ENCODE results near the gene CTNNAL1.
"Not testable (repeated sequence)": the region's sequence is repeated elsewhere in the genome, so short reads cannot be mapped to it uniquely, and the experiment has no call there.

Gene CTNNAL1

DNA sequence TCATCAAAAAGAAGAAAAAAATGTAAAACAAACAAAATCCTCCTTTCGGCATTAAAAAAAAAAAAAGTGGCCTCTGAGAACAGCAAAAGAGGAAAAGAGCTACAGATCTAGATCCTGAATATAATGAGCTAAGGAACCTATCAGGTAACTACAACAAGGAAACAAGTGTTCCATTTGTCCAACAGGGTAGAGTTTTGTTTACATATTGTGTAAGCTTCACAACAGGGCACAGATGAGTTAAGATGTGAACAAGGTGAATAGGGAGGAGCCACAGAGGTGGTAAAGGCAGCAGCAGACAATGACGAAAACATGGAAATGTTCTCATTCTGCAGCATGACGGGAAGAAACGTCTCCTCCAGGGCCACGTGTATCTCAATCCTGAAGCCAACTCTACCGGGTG lies 93.8 kb downstream of the CTNNAL1 start:
- peaks cover 88% of the 10 kb centered on the region for H3K36me3 ChIP-seq (ENCODE audit: insufficient read depth, low read depth, low read length)
- no peak overlapping the region for H3K27ac ChIP-seq (ENCODE audit: low read length)
- H3K4me1 ChIP-seq (ENCODE audit: insufficient read depth, low read length) = no peaks in the 10 kb centered on the region
- H3K4me3 ChIP-seq (ENCODE audit: low read length) = no peak overlapping the region
- H3K9me3 ChIP-seq (ENCODE audit: insufficient read depth, low read depth, low read length) = no peaks in the 10 kb centered on the region
- no peak overlapping the region for H3K9ac ChIP-seq (ENCODE audit: low read depth, low read length)
- no peaks in the 10 kb centered on the region for H3K27me3 ChIP-seq (ENCODE audit: insufficient read depth, low read length)

DNA sequence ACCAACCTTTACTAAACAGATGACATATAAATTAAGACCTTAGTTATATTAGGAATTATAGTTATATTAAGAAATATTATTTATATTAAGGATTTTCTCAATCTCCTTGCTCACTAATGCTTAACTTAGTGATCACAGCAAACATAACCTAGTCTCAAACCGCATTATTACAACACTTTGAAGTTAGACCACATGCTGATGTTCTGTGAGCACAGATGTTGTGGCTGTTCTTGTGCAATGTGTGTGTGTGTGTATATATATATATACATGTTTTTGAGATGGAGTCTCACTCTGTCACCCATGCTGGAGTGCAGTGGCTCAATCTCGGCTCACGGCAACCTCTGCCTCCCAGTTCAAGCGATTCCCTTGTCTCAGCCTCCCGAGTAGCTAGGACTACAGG lies 99.9 kb downstream of the CTNNAL1 start:
- H3K4me1 ChIP-seq (ENCODE audit: insufficient read depth, low read length) = no peaks in the 10 kb centered on the region
- H3K27me3 ChIP-seq (ENCODE audit: insufficient read depth, low read length) = no peaks in the 10 kb centered on the region
- H3K9ac ChIP-seq (ENCODE audit: low read depth, low read length) = no peak overlapping the region
- no peak overlapping the region for H3K27ac ChIP-seq (ENCODE audit: low read length)
- peaks cover 88% of the 10 kb centered on the region for H3K36me3 ChIP-seq (ENCODE audit: insufficient read depth, low read depth, low read length)
- no peaks in the 10 kb centered on the region for H3K9me3 ChIP-seq (ENCODE audit: insufficient read depth, low read depth, low read length)
- no peak overlapping the region for H3K4me3 ChIP-seq (ENCODE audit: low read length)

DNA sequence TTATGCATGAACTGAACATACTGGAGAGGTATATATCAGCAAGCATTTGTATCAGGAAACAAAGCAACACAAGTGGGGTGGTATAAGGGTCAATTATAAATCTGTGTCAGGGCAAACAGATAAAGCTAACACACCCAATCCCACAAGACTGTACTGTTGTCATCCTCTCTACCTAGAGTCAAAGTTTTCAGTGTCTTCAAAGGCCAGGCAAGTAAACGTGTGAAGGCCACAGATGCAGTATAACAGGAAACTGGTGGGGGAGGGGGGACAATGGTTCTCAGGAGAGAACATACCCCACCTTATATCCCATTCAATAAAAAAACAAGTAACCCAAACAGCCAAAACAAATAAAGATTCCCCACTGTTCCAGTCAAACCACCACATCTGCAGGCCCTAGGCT lies 101.5 kb downstream of the CTNNAL1 start:
- Histone ChIP-seq H3K27ac (ENCODE audit: low read length) (no peak overlapping the region), H3K4me3 (ENCODE audit: low read length) (no peak overlapping the region), H3K4me1 (ENCODE audit: insufficient read depth, low read length) (no peaks in the 10 kb centered on the region), H3K27me3 (ENCODE audit: insufficient read depth, low read length) (no peaks in the 10 kb centered on the region), H3K9ac (ENCODE audit: low read depth, low read length) (no peak overlapping the region), H3K36me3 (ENCODE audit: insufficient read depth, low read depth, low read length) (peaks cover 91% of the 10 kb centered on the region), H3K9me3 (ENCODE audit: insufficient read depth, low read depth, low read length) (no peaks in the 10 kb centered on the region)

DNA sequence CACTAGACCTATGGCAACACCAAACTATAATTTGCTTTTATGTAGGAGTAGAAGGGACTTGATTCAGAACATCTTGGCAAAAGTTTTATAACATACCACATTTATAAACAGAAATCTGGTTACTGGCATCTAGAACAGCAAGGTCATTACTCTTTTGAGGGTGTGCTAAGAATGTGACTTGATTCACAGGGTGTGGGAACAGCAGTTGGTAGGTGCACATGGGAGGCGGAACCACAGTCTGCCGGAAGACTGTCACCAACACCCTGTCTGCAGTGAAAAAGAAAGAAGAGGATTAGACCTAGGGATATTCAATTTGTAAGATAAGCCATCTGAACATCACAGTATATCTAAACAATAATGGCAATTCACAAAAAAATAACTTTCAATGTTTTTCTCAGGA lies 102.4 kb downstream of the CTNNAL1 start:
- Histone ChIP-seq H3K4me1 (ENCODE audit: insufficient read depth, low read length) (no peaks in the 10 kb centered on the region), H3K4me3 (ENCODE audit: low read length) (no peak overlapping the region), H3K9ac (ENCODE audit: low read depth, low read length) (no peak overlapping the region), H3K9me3 (ENCODE audit: insufficient read depth, low read depth, low read length) (no peaks in the 10 kb centered on the region), H3K27ac (ENCODE audit: low read length) (no peak overlapping the region), H3K27me3 (ENCODE audit: insufficient read depth, low read length) (no peaks in the 10 kb centered on the region), H3K36me3 (ENCODE audit: insufficient read depth, low read depth, low read length) (peaks cover 91% of the 10 kb centered on the region)

DNA sequence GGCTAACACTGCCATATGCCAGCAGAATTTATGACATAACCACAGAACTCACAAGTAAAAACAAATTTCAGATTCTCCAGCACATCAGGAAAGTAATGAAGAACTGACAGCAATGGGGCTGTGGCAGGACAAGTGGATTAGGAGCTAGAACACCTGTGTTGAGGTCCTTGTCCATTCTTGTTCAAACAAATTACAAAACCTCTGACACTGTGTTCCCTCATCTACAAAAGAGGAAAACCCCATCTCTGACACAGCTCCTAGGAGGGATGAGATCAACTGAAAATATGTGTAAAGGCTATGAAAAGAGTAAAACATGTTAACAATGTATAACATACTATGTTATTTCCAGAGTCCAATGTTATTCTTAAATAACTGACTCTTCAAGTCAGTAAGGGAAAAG lies 102.9 kb downstream of the CTNNAL1 start:
- H3K4me1 ChIP-seq (ENCODE audit: insufficient read depth, low read length) = no peaks in the 10 kb centered on the region
- no peak overlapping the region for H3K4me3 ChIP-seq (ENCODE audit: low read length)
- peaks cover 91% of the 10 kb centered on the region for H3K36me3 ChIP-seq (ENCODE audit: insufficient read depth, low read depth, low read length)
- H3K9ac ChIP-seq (ENCODE audit: low read depth, low read length) = no peak overlapping the region
- no peaks in the 10 kb centered on the region for H3K9me3 ChIP-seq (ENCODE audit: insufficient read depth, low read depth, low read length)
- H3K27ac ChIP-seq (ENCODE audit: low read length) = no peak overlapping the region
- no peaks in the 10 kb centered on the region for H3K27me3 ChIP-seq (ENCODE audit: insufficient read depth, low read length)

DNA sequence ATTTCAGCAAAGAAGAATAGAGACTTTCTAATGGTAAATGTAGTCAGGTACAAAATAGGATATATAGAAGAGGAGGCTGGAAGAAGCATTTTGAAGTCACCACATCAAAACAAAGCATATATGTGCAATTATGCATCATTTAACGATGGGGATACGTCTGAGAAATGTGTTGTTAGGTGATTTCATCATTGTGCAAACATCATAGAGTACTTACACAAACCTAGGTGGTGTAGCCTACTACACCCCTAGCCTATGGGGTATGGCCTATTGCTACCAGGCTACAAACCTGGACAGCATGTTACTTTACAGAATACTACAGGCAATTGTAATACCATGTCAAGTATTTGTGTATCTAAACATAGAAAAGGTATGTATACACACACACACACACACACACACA lies 107.8 kb downstream of the CTNNAL1 start:
- Histone ChIP-seq H3K27me3 (ENCODE audit: insufficient read depth, low read length) (no peaks in the 10 kb centered on the region), H3K9ac (ENCODE audit: low read depth, low read length) (no peak overlapping the region), H3K4me1 (ENCODE audit: insufficient read depth, low read length) (no peaks in the 10 kb centered on the region), H3K9me3 (ENCODE audit: insufficient read depth, low read depth, low read length) (no peaks in the 10 kb centered on the region), H3K4me3 (ENCODE audit: low read length) (no peak overlapping the region), H3K36me3 (ENCODE audit: insufficient read depth, low read depth, low read length) (peaks cover 98% of the 10 kb centered on the region), H3K27ac (ENCODE audit: low read length) (no peak overlapping the region)

DNA sequence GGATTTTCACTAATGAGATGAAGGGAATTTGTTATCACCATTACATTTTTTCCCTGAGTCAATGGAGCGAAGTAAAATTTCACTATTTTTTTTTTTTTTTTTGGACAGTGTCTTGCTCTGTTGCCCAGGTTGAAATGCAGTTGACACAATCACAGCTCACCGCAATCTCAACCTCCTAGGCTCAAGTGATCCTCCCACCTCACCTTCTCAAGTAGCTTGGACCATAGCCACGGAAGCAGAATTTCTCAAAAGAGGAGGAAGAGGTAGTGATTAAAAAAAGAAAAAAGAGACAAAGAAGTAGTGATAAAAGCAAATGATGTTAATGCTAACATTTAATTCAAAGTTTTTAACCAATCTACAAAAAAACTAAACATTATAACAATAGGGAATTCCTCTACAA lies 109.1 kb downstream of the CTNNAL1 start:
- H3K4me1 ChIP-seq (ENCODE audit: insufficient read depth, low read length) = no peaks in the 10 kb centered on the region
- H3K27ac ChIP-seq (ENCODE audit: low read length) = no peak overlapping the region
- H3K36me3 ChIP-seq (ENCODE audit: insufficient read depth, low read depth, low read length) = peaks cover 98% of the 10 kb centered on the region
- no peak overlapping the region for H3K4me3 ChIP-seq (ENCODE audit: low read length)
- no peaks in the 10 kb centered on the region for H3K27me3 ChIP-seq (ENCODE audit: insufficient read depth, low read length)
- H3K9me3 ChIP-seq (ENCODE audit: insufficient read depth, low read depth, low read length) = no peaks in the 10 kb centered on the region
- no peak overlapping the region for H3K9ac ChIP-seq (ENCODE audit: low read depth, low read length)

DNA sequence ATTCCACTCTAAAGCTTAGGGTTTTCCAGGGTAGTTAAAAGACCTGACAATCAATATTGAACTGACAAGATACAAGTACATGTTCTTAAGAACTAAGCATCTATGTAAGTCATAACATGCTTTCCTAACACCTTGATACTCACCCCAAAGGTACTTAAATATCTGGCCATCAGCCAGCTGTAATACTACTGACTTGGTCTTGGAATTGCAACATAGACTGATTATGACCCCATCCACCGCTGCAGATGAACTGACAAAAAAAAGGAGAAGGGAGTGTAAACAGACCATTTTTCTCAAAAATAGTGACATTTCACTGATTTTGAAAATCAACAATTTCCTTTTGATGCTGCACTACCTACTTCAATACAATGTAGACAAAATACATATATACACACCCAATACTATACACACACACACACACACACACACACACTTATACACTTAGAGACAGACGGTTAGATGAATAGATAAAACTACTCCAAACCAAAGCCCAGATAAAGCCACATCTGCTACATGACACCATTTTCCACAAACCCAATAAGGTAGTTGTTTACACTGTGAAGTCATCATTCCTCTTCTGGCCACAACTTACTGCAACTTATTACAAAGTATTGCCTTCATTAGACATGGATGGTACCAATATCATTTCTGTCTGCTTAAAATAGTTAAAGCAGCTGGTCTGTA lies 109.7 kb downstream of the CTNNAL1 start:
- Histone ChIP-seq H3K4me3 (ENCODE audit: low read length) (no peak overlapping the region), H3K9me3 (ENCODE audit: insufficient read depth, low read depth, low read length) (no peaks in the 10 kb centered on the region), H3K27ac (ENCODE audit: low read length) (no peak overlapping the region), H3K27me3 (ENCODE audit: insufficient read depth, low read length) (no peaks in the 10 kb centered on the region), H3K4me1 (ENCODE audit: insufficient read depth, low read length) (no peaks in the 10 kb centered on the region), H3K9ac (ENCODE audit: low read depth, low read length) (no peak overlapping the region), H3K36me3 (ENCODE audit: insufficient read depth, low read depth, low read length) (peaks cover 98% of the 10 kb centered on the region)

DNA sequence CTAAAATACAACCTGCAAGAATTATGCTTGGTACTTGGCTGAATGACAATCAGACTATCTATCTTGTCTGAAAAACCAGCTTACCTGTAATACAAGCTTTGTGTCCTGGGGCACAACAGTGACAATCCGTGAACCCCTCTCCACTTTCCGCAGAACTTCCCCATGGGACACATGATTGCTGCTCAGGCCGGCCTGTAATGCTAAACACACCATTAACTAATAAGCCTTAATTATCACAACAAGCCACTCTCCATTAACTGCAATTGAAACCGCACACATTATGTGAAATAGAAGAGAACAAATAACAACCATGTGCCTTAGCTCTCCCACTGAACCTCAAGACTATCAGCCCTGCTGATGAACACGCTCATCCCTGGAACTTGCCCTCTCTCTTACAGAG lies 113.1 kb downstream of the CTNNAL1 start:
- H3K9ac ChIP-seq (ENCODE audit: low read depth, low read length) = no peak overlapping the region
- H3K4me1 ChIP-seq (ENCODE audit: insufficient read depth, low read length) = no peaks in the 10 kb centered on the region
- no peak overlapping the region for H3K4me3 ChIP-seq (ENCODE audit: low read length)
- H3K27ac ChIP-seq (ENCODE audit: low read length) = no peak overlapping the region
- no peaks in the 10 kb centered on the region for H3K27me3 ChIP-seq (ENCODE audit: insufficient read depth, low read length)
- H3K36me3 ChIP-seq (ENCODE audit: insufficient read depth, low read depth, low read length) = peaks cover 98% of the 10 kb centered on the region
- no peaks in the 10 kb centered on the region for H3K9me3 ChIP-seq (ENCODE audit: insufficient read depth, low read depth, low read length)

DNA sequence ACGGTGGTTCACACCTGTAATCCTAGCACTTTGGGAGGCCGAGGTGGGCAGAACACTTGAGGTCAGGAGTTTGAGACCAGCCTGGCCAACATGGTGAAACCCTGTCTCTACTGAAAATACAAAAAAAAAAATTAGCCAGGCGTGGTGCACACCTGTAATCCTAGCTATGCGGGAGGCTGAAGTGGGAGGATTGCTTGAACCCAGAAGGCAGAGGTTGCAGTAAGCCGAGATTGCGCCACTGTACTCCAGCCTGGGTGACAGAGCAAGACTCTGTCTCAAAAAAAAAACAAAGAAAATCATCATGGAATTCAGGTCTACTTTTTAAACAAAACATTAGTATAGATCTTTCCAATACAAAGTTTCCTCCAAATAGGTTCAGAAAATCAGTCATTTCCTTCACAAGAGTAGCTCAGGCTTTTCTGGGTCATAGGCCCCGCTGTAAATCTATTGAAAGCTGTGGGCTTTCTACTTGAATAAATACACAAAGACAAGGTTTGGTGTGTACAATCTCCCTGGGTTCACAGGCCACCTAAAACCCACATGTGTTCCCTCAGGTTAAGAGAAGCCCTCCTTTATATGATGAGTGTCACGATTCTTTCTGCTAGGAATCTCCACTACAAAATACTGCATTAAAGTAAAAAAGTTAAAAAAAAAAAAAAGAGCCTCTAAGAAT lies 114.1 kb downstream of the CTNNAL1 start:
- H3K9ac ChIP-seq (ENCODE audit: low read depth, low read length); H3K27me3 ChIP-seq (ENCODE audit: insufficient read depth, low read length); H3K9me3 ChIP-seq (ENCODE audit: insufficient read depth, low read depth, low read length); H3K4me3 ChIP-seq (ENCODE audit: low read length); H3K4me1 ChIP-seq (ENCODE audit: insufficient read depth, low read length); H3K27ac ChIP-seq (ENCODE audit: low read length): not testable (repeated sequence)
- H3K36me3 ChIP-seq (ENCODE audit: insufficient read depth, low read depth, low read length) = peaks cover 97% of the 10 kb centered on the region

DNA sequence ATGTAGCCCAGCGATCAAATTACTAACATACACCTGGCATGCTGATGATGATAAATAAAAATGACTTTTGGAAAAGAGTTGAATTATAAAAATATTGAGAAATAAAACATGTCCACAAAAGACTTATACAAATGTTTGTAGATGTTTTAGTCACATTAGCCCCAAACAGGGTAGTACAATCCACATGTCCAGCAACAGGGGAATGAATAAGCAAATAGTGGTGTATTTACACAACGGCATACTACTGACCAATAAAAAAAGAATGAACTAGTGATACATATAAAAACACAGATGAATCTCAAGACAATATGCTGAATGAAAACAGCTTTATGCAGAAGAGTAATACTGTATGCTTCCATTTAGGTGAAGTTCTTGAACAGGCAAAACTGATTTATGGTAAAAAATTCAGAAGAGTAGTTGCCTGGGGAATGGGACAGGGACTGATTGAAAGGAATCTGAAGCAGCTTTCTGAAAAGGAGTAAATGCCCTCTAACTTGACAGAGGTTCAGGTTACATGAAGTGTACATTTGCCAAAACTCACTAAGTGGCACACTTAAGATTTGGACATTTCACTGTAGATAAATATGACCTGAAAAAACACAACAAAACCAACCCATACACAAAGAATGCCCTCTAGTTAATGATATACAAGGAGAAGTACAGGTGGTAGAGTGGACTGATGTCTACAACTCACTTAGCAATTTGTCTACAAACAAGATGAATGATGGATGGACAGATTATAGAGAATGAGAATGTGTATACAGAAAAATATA lies 115.8 kb downstream of the CTNNAL1 start:
- H3K27ac ChIP-seq (ENCODE audit: low read length) = no peak overlapping the region

More for the DNA sequence above, 115.8 kb downstream of the CTNNAL1 start:
- H3K9ac ChIP-seq (ENCODE audit: low read depth, low read length) = no peak overlapping the region
- no peaks in the 10 kb centered on the region for H3K4me1 ChIP-seq (ENCODE audit: insufficient read depth, low read length)
- no peak overlapping the region for H3K4me3 ChIP-seq (ENCODE audit: low read length)
- H3K27me3 ChIP-seq (ENCODE audit: insufficient read depth, low read length) = no peaks in the 10 kb centered on the region
- H3K36me3 ChIP-seq (ENCODE audit: insufficient read depth, low read depth, low read length) = peaks cover 97% of the 10 kb centered on the region
- no peaks in the 10 kb centered on the region for H3K9me3 ChIP-seq (ENCODE audit: insufficient read depth, low read depth, low read length)
